ENCODE results near the gene CCR5AS.

GRCh38 chr3:46408853-46409252 is 2.0 kb upstream of the CCR5AS start:
- TF ChIP-seq CTCF (IDR thresholded peaks at IDR 0.05 in 8 of 11, conservative IDR thresholded peaks at IDR 0.05 in 3 of 11) (peak in 1 of 11 experiments; percentile 10), POLR2AphosphoS5 (IDR thresholded peaks at IDR 0.05) (no peak)

Data from spleen (tissue), 7 donors.